ENCODE measurements around the gene DAD1.

The DAD1 gene

GRCh38 chr14:22599349-22599748 is 10.3 kb upstream of the DAD1 start:
- peak overlapping the region; percentile 95 for H3K4me3 ChIP-seq (ENCODE audit: low read depth, low read length)
- TF ChIP-seq CTCF (IDR thresholded peaks at IDR 0.05; ENCODE audit: control insufficient read depth, extremely low read depth, insufficient read depth): no peak
- DNase-seq (ENCODE audit: low read depth): no peak

- TF ChIP-seq CTCF (IDR thresholded peaks at IDR 0.05; ENCODE audit: control insufficient read depth, extremely low read depth, insufficient read depth): peak; percentile 24; the same call in 1 of the 2 replicates
- peak; percentile 80 for DNase-seq (ENCODE audit: low read depth)
- H3K4me3 ChIP-seq (ENCODE audit: low read depth, low read length): peak overlapping the region; percentile 95
Measured at GRCh38 chr14:22598896-22599244, 9.8 kb upstream of the DAD1 start.

- TF ChIP-seq CTCF (IDR thresholded peaks at IDR 0.05; ENCODE audit: control insufficient read depth, extremely low read depth, insufficient read depth): no peak
- peak; percentile 35 for DNase-seq (ENCODE audit: low read depth)
- peak within 1 kb of the TSS; percentile 95 for H3K4me3 ChIP-seq (ENCODE audit: low read depth, low read length)
Measured at GRCh38 chr14:22598099-22598895, 9.3 kb upstream of the DAD1 start, which contains the start of gene ABHD4. ABHD4 (plus strand) TSS chr14:22598300; CDS start chr14:22598307, 7 bp downstream.

GRCh38 chr14:22597771-22598098 is 8.7 kb upstream of the DAD1 start:
- no peak for DNase-seq (ENCODE audit: low read depth)
- TF ChIP-seq CTCF (IDR thresholded peaks at IDR 0.05; ENCODE audit: control insufficient read depth, extremely low read depth, insufficient read depth): no peak
- H3K4me3 ChIP-seq (ENCODE audit: low read depth, low read length): peak overlapping the region; percentile 95

- H3K4me3 ChIP-seq (ENCODE audit: low read depth, low read length): no peak overlapping the region; the same call in 1 of the 2 replicates
- TF ChIP-seq CTCF (IDR thresholded peaks at IDR 0.05; ENCODE audit: control insufficient read depth, extremely low read depth, insufficient read depth): no peak
- no peak for DNase-seq (ENCODE audit: low read depth)
Measured at GRCh38 chr14:22597265-22597664, 8.2 kb upstream of the DAD1 start.

GRCh38 chr14:22596354-22596879 is 7.4 kb upstream of the DAD1 start:
- DNase-seq (ENCODE audit: low read depth): no peak
- TF ChIP-seq CTCF (IDR thresholded peaks at IDR 0.05; ENCODE audit: control insufficient read depth, extremely low read depth, insufficient read depth): no peak
- no peak overlapping the region for H3K4me3 ChIP-seq (ENCODE audit: low read depth, low read length)
